GM21526 (cell line): ENCODE results near the gene RPIA.
"Not testable (repeated sequence)": the region's sequence is repeated elsewhere in the genome, so short reads cannot be mapped to it uniquely, and the experiment has no call there.

Experiments used
- ATAC-seq: cut with Tn5 transposase; IDR thresholded peaks from one replicate; pipeline ENCODE4 v1.9.1; 2021; ENCODE audit warnings: moderate library complexity; ENCODE audit not compliant: unreplicated experiment, low FRiP score

Gene RPIA

GRCh38 chr2:88691339-88692183, at the start of gene RPIA:
TSS of gene RPIA (plus strand) at chr2:88691673. CDS start at chr2:88691699, 26 bp downstream.
- peak; percentile 93 for ATAC-seq

- no peak for ATAC-seq
Observed at GRCh38 chr2:88642278-88642677, 49.2 kb upstream of the RPIA start.

GRCh38 chr2:88645291-88645882, 46.1 kb upstream of the RPIA start:
- ATAC-seq, result not testable (repeated sequence)

GRCh38 chr2:88651646-88652045, 39.8 kb upstream of the RPIA start:
- ATAC-seq, result no peak

- no peak for ATAC-seq
Observed at GRCh38 chr2:88654714-88655113, 36.8 kb upstream of the RPIA start.

- ATAC-seq, result no peak
Observed at GRCh38 chr2:88656690-88657089, 34.8 kb upstream of the RPIA start.

GRCh38 chr2:88657131-88657530, 34.3 kb upstream of the RPIA start:
- no peak for ATAC-seq

GRCh38 chr2:88658326-88658725, 33.1 kb upstream of the RPIA start:
- no peak for ATAC-seq

GRCh38 chr2:88658881-88659537, 32.5 kb upstream of the RPIA start:
- no peak for ATAC-seq

GRCh38 chr2:88659538-88659915, 31.9 kb upstream of the RPIA start:
- no peak for ATAC-seq

- no peak for ATAC-seq
Observed at GRCh38 chr2:88660622-88661021, 30.9 kb upstream of the RPIA start.

GRCh38 chr2:88666576-88666975, 24.9 kb upstream of the RPIA start:
- ATAC-seq, result no peak

- no peak for ATAC-seq
Observed at GRCh38 chr2:88667219-88667618, 24.3 kb upstream of the RPIA start.

- no peak for ATAC-seq
Observed at GRCh38 chr2:88668862-88669261, 22.6 kb upstream of the RPIA start.

GRCh38 chr2:88669482-88670214, 21.8 kb upstream of the RPIA start:
- ATAC-seq, result no peak

- ATAC-seq, result no peak
Observed at GRCh38 chr2:88671786-88672427, 19.6 kb upstream of the RPIA start.

GRCh38 chr2:88673363-88673762, 18.1 kb upstream of the RPIA start:
- no peak for ATAC-seq

- ATAC-seq, result no peak
Observed at GRCh38 chr2:88680266-88680902, 11.1 kb upstream of the RPIA start.

GRCh38 chr2:88680916-88681315, 10.6 kb upstream of the RPIA start:
- ATAC-seq, result no peak
